ENCODE measurements around the gene INTS1.

INTS1 gene

GRCh38 chr7:1431226-1431625 lies 73.0 kb downstream of the INTS1 start:
- DNase-seq (ENCODE audit: low spot score): no peak

- no peak for DNase-seq (ENCODE audit: low spot score)
These were observed 73.9 kb downstream of the INTS1 start for GRCh38 chr7:1430056-1430845.

- no peak for DNase-seq (ENCODE audit: low spot score)
These were observed 75.2 kb downstream of the INTS1 start for GRCh38 chr7:1428941-1429501.

- DNase-seq (ENCODE audit: low spot score): no peak
These were observed 77.0 kb downstream of the INTS1 start for GRCh38 chr7:1427064-1427657.

GRCh38 chr7:1426474-1426873 lies 77.7 kb downstream of the INTS1 start:
- no peak for DNase-seq (ENCODE audit: low spot score)

GRCh38 chr7:1425292-1426136 lies 78.7 kb downstream of the INTS1 start:
- DNase-seq (ENCODE audit: low spot score): no peak

- DNase-seq (ENCODE audit: low spot score): no peak
These were observed 80.1 kb downstream of the INTS1 start for GRCh38 chr7:1424041-1424440.

- DNase-seq (ENCODE audit: low spot score): no peak
These were observed 80.9 kb downstream of the INTS1 start for GRCh38 chr7:1423264-1423811.

- no peak for DNase-seq (ENCODE audit: low spot score)
These were observed 81.5 kb downstream of the INTS1 start for GRCh38 chr7:1422512-1423263.

- DNase-seq (ENCODE audit: low spot score): no peak
These were observed 82.2 kb downstream of the INTS1 start for GRCh38 chr7:1421946-1422345.

- DNase-seq (ENCODE audit: low spot score): no peak
These were observed 83.0 kb downstream of the INTS1 start for GRCh38 chr7:1421020-1421790.

All from CD4-positive, alpha-beta T cell treated with Interleukin-2 at 100 ng/mL for 4 hours (primary cell).